A673 (cell line): ENCODE measurements around the gene MTFR2. TPM values are rescaled to one million over a fixed set of nuclear protein-coding genes. Genes with fewer than 3 reads are reported as not detected.

Source experiments
- Bru-seq: library from RNA; stranded (reverse); fragments of 400-500 nt; gene quantifications from one replicate; lab custom pipeline; 2021; lab: Mats Ljungman, UMichigan
- BruChase-seq, 2 experiments: library from RNA; stranded (reverse); fragments of 400-500 nt; gene quantifications; one replicate each; lab custom pipeline; 2021; lab: Mats Ljungman, UMichigan
- BruUV-seq: library from RNA; stranded (reverse); fragments of 400-500 nt; replicated peaks from 2 replicates; lab custom pipeline; 2021; lab: Mats Ljungman, UMichigan
- CTCF ChIA-PET: fragments of 300-600 bp; sonication (Branson Sonifier 250); formaldehyde crosslinking; loops from one replicate; lab custom pipeline; 2022; ENCODE audit warnings: antibody characterized with exemption; lab: Charles Lee
- POLR2A ChIA-PET: fragments of 300-600 bp; sonication (Branson Sonifier 250); formaldehyde crosslinking; loops from one replicate; lab custom pipeline; 2022; ENCODE audit warnings: antibody characterized with exemption; ENCODE audit not compliant: low non-redundant PET; lab: Charles Lee
- DNase-seq: peaks from one replicate; pipeline ENCODE4 v3.0.0-alpha.2; 2015; ENCODE audit warnings: low spot score
- H3K27ac ChIP-seq: fragments of 200-600 bp; sonication (generic); 2 replicates; pipeline ENCODE4 v1.5.1; 2016; ENCODE audit warnings: mixed run types, low read depth, mild to moderate bottlenecking, mixed read lengths, antibody characterized with exemption, low read length; ENCODE audit not compliant: poor library complexity, severe bottlenecking
- H3K27me3 ChIP-seq: fragments of 200-600 bp; sonication (generic); replicated peaks from 2 replicates; pipeline ENCODE4 v1.6.1; 2017; ENCODE audit warnings: mixed run types, low read depth, mild to moderate bottlenecking, mixed read lengths, antibody characterized with exemption, low read length; ENCODE audit not compliant: insufficient read depth, poor library complexity
- H3K36me3 ChIP-seq: fragments of 200-600 bp; sonication (generic); 2 replicates; pipeline ENCODE4 v1.6.1; 2016; ENCODE audit warnings: mixed run types, mild to moderate bottlenecking, mixed read lengths, antibody characterized with exemption, low read length; ENCODE audit not compliant: insufficient read depth, poor library complexity, severe bottlenecking
- H3K4me1 ChIP-seq: fragments of 200-600 bp; sonication (generic); 2 replicates; pipeline ENCODE4 v1.6.1; 2017; ENCODE audit warnings: mixed run types, mild to moderate bottlenecking, mixed read lengths, antibody characterized with exemption, low read length; ENCODE audit not compliant: insufficient read depth, poor library complexity, severe bottlenecking
- H3K4me3 ChIP-seq: fragments of 200-600 bp; sonication (generic); 2 replicates; pipeline ENCODE4 v1.5.1; 2016; ENCODE audit warnings: low read depth, mixed run types, mild to moderate bottlenecking, mixed read lengths, low read length; ENCODE audit not compliant: poor library complexity, severe bottlenecking
- H3K9me3 ChIP-seq: fragments of 200-600 bp; sonication (generic); 2 replicates; pipeline ENCODE4 v1.6.1; 2016; ENCODE audit warnings: mixed run types, low read depth, mild to moderate bottlenecking, mixed read lengths, antibody characterized with exemption, low read length; ENCODE audit not compliant: poor library complexity, severe bottlenecking
- CTCF ChIP-seq: fragments of 300-800, 200-600 bp; sonication (generic); conservative IDR thresholded peaks from 2 replicates; pipeline ENCODE4 v1.5.1; 2017; ENCODE audit warnings: low read depth, mild to moderate bottlenecking, antibody characterized with exemption, low read length, moderate library complexity, mixed read lengths
- EZH2 ChIP-seq: fragments of 200-600 bp; sonication (generic); IDR thresholded peaks from 2 replicates; pipeline ENCODE4 v1.6.1; 2017; ENCODE audit warnings: borderline replicate concordance, low read depth, mild to moderate bottlenecking, mixed read lengths, antibody characterized with exemption, low read length; ENCODE audit not compliant: poor library complexity, severe bottlenecking
- intact Hi-C: fragments of 100-400 bp; cut with micrococcal nuclease; formaldehyde crosslinking; loops from one replicate; pipeline ENCODE4 v1.10.0; 2022; ENCODE audit not compliant: unreplicated experiment
- long read RNA-seq: library from polyadenylated mRNA; stranded (forward); transcript quantifications from one replicate; pipeline ENCODE4 v2.0.0, GENCODE V29; 2022
- total RNA-seq: library from RNA; stranded (reverse); gene quantifications from 2 replicates; pipeline ENCODE4 v1.2.3, GENCODE V29; 2021

Gene MTFR2
- 10.1 and 12.6 TPM in 2 replicates for total RNA-seq
- Bru-seq, nascent RNA: percentile 73 among the genes with signal in this experiment
- percentile 66 among the genes with signal in this experiment for BruChase-seq, experiment 1, labeled RNA remaining after a 2-hour chase
- BruChase-seq, experiment 2, labeled RNA remaining after a 6-hour chase: percentile 56 among the genes with signal in this experiment
- long read RNA-seq, transcript MTFR2-205 (8 exons, 1,524 nt): minor isoform, 5 of 19 reads
- long read RNA-seq, transcript MTFR2-203 (8 exons, 1,793 nt): major isoform, 8 of 19 reads
- long read RNA-seq, partial matches to known transcripts: 0 of 19 reads
- long read RNA-seq, other reads (novel, unspliced or antisense): 6 of 19 reads

GRCh38 chr6:136249811-136250685, at the start of gene MTFR2:
TSS of gene MTFR2 (minus strand) at chr6:136250311. CDS start at chr6:136249099, 1,212 bp downstream.
- Histone ChIP-seq H3K27me3 (no peaks in the 10 kb centered on the region), H3K4me3 (peak within 1 kb of the TSS; percentile 77), H3K36me3 (no peaks in the 10 kb centered on the region), H3K4me1 (peaks cover 7% of the 10 kb centered on the region), H3K27ac (peak within 1 kb of the TSS; percentile 62), H3K9me3 (no peaks in the 10 kb centered on the region)
- TF ChIP-seq EZH2 (no peak), CTCF (no peak)
- ChIA-PET POLR2A (no interaction called here), CTCF (no interaction called here)
- intact Hi-C loops: loop anchor here (2.0 kb wide), 1 partner anchor 39 kb away; the partner anchor contains the start of gene BCLAF1
- peak; percentile 99 for DNase-seq
- BruUV-seq: TSS peak; percentile 33

GRCh38 chr6:136294621-136295020, 44.5 kb upstream of the MTFR2 start:
- intact Hi-C loops: no loop called here
- Histone ChIP-seq H3K27ac (no peak overlapping the region), H3K4me1 (peaks cover 9% of the 10 kb centered on the region), H3K27me3 (no peaks in the 10 kb centered on the region), H3K4me3 (no peak overlapping the region), H3K36me3 (no peaks in the 10 kb centered on the region), H3K9me3 (no peaks in the 10 kb centered on the region)
- POLR2A ChIA-PET: no interaction called here
- DNase-seq: no peak
- CTCF ChIA-PET: no interaction called here
- BruUV-seq: no TSS peak
- TF ChIP-seq EZH2 (no peak), CTCF (no peak)

GRCh38 chr6:136290410-136291010, 40.4 kb upstream of the MTFR2 start:
- TF ChIP-seq CTCF (no peak), EZH2 (no peak)
- no peaks in the 10 kb centered on the region for H3K27me3 ChIP-seq
- intact Hi-C loops: no loop called here
- H3K36me3 ChIP-seq: no peaks in the 10 kb centered on the region
- ChIA-PET POLR2A (interaction anchor here (0.8 kb wide), 1 partner anchor 622 kb away, joined by 3 read pairs; no protein-coding TSS in a partner anchor), CTCF (no interaction called here)
- peak overlapping the region; percentile 85 for H3K4me3 ChIP-seq
- DNase-seq: peak; percentile 83
- peak overlapping the region; percentile 100 for H3K27ac ChIP-seq
- peaks cover 10% of the 10 kb centered on the region for H3K4me1 ChIP-seq
- no peaks in the 10 kb centered on the region for H3K9me3 ChIP-seq
- BruUV-seq: no TSS peak
